Ovary (tissue), 3 donors: ENCODE measurements around the gene MSH2.

Experiments
- CTCF ChIP-seq, 3 donors: fragments of 450-650 bp in 2 of 3; fragments of 200-600 bp in 1 of 3; IDR thresholded peaks; one replicate each; pipeline versions ENCODE4 v1.5.1 to v1.8.0; 2016 to 2022; ENCODE audit warnings: antibody characterized with exemption in 3 of 3, mild to moderate bottlenecking in 1 of 3
- POLR2A ChIP-seq: fragments of 450-650 bp; IDR thresholded peaks from one replicate; pipeline ENCODE4 v1.6.1; 2017; ENCODE audit warnings: antibody characterized with exemption, mild to moderate bottlenecking, moderate library complexity
- donor health status: DM: no; HTN: no; CAD: no.

GRCh38 chr2:47487498-47487875, 84.5 kb downstream of the MSH2 start:
- no peak for TF ChIP-seq CTCF (IDR thresholded peaks at IDR 0.05)
- TF ChIP-seq POLR2A, result no peak
